ENCODE results near the gene HDAC4. TPM values are rescaled to one million over a fixed set of nuclear protein-coding genes. Genes with fewer than 3 reads are reported as not detected.

HDAC4 gene
- total and polyA plus RNA-seq, 2 donors, result 24.4 to 29.5 TPM

DNA sequence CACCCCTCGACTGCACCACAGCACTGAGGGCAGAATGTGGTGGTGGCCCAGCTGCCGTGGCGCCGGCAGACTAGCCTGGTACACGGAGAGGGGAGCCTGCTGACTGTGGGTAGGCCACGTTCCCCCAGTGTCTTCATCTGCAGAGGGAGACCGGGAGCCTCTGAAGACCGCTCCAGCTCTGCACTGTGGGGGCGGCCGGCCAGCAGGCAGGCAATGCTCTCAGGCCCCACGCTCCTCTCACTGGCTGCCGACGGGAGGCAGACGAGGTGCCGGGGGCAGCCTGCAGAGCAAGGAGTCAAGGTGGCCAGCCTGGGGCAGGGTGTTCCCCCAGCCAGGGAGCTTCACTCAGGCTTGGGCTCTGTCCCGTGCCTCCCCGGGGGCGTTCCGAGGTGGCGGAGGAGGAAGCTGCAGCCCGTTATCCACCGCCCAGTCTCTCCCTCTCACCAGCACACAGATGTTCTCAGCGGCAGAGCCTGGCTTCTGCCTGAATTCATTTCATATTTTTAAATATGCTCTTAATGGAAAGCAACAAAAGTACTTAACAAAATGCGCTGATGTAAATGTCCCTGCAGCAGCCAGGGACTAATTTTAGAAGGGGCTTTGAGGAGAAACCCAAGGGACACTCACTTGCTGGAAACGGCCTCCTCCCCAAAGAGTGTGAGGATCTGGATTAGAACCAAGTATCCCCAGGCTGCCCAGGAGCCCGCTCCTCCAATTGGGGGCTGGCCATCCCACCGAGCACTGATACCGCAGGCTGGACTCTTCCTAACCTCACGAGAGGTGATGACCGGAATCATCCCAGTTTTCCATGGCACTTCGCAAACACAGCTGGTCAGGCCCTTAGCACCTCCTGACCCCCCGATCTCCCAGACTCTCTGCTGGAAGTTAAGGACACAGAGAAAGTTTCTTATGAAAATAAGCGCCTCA is 87.8 kb downstream of the HDAC4 start:
- 62% methylated on average over 33 of the region's 33 CpGs for WGBS
- Histone ChIP-seq H3K4me3 (ENCODE audit: low read depth, low read length) (no peak overlapping the region), H3K4me1 (ENCODE audit: insufficient read depth) (no peaks in the 10 kb centered on the region), H3K27ac (ENCODE audit: low read depth) (no peak overlapping the region), H3K36me3 (ENCODE audit: insufficient read depth) (no peaks in the 10 kb centered on the region)
- DNase-seq (ENCODE audit: extremely low spot score), result no peak

DNA sequence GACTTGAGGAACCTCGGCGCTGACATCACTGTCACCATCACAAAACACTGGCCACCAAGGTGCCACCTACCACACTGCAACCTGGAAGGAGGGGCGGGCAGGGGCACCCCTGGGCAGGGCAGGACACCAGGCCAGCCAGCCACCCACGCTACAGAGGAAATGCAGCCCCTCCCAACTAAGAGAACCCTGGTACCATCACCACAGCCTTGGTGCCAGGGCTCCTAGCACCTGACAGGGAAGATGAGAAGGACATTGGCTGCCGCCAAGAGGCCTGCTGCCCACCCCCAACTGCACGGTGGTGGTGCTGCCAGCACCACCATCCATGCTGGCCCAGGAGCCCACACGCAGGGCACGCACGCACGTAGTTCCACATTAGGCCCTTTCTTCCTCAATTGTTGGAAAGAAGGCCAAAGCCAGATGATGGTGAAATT is 88.7 kb downstream of the HDAC4 start:
- Histone ChIP-seq H3K4me3 (ENCODE audit: low read depth, low read length) (no peak overlapping the region), H3K36me3 (ENCODE audit: insufficient read depth) (no peaks in the 10 kb centered on the region), H3K27ac (ENCODE audit: low read depth) (no peak overlapping the region), H3K4me1 (ENCODE audit: insufficient read depth) (no peaks in the 10 kb centered on the region)
- no peak for DNase-seq (ENCODE audit: extremely low spot score)
- 97% methylated on average over 10 of the region's 10 CpGs for WGBS

DNA sequence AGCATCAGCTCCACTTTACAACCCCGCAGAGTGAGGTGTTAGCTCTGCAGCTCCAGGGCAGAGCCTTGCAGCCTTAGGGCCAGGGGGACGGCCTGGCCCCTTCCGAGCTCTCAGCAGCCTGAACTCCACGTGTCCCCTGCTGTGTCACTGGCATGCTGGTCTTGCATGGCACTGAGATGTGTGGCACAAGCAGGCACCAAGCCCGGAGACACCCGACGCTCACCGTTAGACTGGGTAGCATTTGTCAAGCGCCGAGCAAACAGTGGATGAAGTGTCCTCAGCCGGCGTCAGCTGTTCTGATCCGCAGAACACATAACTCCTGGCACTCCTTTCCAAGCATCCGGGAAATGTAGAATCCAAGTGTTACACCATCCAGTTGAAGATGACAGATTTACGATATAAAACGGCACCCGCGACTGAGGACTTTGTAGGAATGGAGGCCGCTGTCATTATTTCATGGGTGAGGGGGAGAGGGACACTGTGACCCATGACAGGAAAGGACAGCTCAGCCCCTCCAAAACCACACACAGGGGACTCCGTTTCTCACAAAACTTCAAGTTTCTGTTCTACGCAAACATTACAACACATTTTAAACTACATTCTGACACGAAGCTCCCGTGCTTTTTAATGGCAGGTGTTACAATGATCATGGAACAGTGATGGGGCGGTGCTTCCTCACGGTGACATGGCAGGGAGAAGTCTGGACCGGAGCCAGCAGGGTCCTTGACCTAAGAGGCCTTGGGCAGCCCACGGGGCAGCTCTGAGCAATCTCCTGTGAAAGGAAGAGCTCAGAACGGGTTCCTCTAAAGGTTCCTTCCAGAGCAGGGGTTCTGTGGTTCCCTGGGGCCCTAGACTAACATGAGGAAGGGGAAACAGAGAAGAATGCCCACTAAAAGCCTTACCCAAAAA is 89.4 kb downstream of the HDAC4 start:
- no peak overlapping the region for H3K4me3 ChIP-seq (ENCODE audit: low read depth, low read length)
- no peaks in the 10 kb centered on the region for H3K4me1 ChIP-seq (ENCODE audit: insufficient read depth)
- no peak overlapping the region for H3K27ac ChIP-seq (ENCODE audit: low read depth)
- DNase-seq (ENCODE audit: extremely low spot score), result no peak
- H3K36me3 ChIP-seq (ENCODE audit: insufficient read depth), result no peaks in the 10 kb centered on the region
- 46% methylated on average over 28 of the region's 28 CpGs for WGBS

DNA sequence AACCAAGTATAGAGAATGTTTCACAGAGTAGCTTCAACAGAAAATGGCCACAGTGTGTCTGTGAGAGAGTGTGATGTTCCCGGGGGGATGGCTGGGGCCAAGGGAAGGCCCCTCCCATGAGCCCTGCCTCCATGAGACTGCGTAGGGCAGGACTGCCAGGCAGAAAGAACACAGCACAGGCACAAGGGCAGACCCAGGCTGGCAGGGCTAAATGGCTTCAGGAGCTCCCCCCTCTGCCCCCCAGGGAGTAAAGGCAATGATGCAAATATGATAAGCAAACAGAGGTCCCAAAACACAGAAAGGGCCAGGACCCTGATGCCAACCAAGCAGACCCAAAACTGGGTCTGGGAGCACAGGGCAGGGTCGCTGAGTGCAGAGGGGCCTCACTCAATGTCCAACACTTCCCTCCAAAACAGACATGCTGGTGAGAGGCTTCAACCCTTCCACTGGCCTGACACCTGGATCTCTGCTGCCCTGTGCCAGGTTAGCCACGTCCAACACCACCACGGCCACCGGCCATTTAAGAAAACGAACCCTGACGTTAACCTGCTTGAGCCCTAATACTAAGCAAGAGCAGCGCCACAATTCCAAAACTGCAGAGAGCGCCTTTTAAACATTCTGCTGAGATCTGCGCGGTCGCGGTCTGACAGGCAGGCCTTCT is 90.3 kb downstream of the HDAC4 start:
- 87% methylated on average over 14 of the region's 14 CpGs for WGBS
- no peak overlapping the region for H3K4me3 ChIP-seq (ENCODE audit: low read depth, low read length)
- no peak overlapping the region for H3K27ac ChIP-seq (ENCODE audit: low read depth)
- H3K36me3 ChIP-seq (ENCODE audit: insufficient read depth), result no peaks in the 10 kb centered on the region
- no peak for DNase-seq (ENCODE audit: extremely low spot score)
- no peaks in the 10 kb centered on the region for H3K4me1 ChIP-seq (ENCODE audit: insufficient read depth)

DNA sequence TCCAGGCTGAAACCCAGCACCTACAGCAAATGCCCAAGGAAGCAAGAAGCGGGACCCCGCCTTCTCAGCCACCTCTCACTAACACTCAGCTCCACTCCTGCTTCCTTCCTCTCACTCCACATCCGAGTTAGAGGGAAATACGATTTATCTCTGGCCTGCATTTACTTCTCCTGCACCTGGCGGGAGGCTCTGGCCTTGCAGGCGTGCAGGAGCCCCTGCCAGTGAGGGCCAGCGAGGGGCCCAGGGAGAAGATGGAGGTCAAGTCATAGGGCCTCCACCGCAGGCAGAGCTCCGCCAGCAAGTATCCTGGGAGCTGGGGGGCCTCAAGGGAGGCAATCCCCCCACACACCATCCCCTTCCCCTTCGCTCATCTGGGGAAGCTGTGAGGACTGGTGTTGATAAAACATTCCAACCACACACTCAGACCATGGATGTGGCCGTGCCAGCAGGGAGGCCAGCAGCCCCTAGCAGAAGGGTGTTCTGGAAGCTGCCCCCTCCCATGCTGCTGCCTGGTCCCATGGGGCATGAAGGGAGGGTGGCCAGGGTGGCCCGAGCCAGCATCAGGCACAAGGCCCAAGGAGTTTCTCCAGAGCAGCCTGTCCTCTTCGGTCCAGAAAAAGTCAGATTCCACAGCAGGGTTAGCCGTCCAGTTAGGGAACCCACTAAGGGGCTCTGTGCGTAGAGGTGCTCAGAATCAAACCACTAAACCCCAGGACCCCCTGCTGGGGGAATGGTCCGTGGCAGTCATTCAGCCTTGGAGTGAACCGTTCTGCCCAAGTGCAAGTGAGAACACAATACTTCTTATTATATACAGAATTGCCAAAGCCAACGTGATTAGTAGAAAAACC is 91.2 kb downstream of the HDAC4 start:
- no peak for DNase-seq (ENCODE audit: extremely low spot score)
- H3K27ac ChIP-seq (ENCODE audit: low read depth), result peak overlapping the region; percentile 24
- no peak overlapping the region for H3K4me3 ChIP-seq (ENCODE audit: low read depth, low read length)
- 45% methylated on average over 18 of the region's 18 CpGs for WGBS
- H3K36me3 ChIP-seq (ENCODE audit: insufficient read depth), result no peaks in the 10 kb centered on the region
- H3K4me1 ChIP-seq (ENCODE audit: insufficient read depth), result no peaks in the 10 kb centered on the region

DNA sequence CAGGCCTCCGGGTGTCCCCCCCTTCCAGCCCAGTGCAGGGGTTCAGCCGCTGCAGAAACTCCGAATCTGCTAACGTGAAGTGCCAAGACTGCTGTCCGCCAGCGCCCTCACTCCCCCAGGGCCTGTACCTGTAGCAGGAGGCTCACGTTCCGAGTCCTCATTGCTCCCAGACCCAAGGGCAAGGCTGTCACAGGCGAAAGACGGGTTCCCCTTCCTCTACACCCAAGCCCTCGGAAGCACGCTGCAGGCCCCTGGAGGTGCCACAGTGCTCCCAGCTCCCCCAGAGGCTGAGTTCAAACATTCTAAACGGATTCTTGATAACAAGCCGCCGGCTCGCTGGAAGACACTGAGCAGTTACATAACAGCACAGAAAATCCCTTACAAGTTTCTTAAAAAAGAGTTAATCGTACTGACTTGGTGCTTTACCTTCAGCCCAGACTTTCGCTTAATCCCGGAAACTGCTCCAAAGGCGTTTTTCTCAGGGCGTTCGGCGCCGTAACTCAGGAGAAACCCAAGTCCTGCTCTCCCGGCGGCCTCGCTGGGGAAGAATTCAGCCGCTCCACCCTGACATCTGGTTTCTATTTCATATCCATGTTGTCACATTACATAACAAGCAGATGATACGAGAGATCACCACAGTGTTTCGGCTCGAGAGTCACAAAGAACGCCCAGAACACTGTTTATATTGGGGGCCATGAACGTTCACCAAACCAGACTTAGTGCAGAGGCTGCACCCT is 92.0 kb downstream of the HDAC4 start:
- Histone ChIP-seq H3K27ac (ENCODE audit: low read depth) (peak overlapping the region; percentile 54), H3K4me3 (ENCODE audit: low read depth, low read length) (peak overlapping the region; percentile 27), H3K36me3 (ENCODE audit: insufficient read depth) (no peaks in the 10 kb centered on the region), H3K4me1 (ENCODE audit: insufficient read depth) (no peaks in the 10 kb centered on the region)
- 25% methylated on average over 33 of the region's 33 CpGs for WGBS
- no peak for DNase-seq (ENCODE audit: extremely low spot score)

DNA sequence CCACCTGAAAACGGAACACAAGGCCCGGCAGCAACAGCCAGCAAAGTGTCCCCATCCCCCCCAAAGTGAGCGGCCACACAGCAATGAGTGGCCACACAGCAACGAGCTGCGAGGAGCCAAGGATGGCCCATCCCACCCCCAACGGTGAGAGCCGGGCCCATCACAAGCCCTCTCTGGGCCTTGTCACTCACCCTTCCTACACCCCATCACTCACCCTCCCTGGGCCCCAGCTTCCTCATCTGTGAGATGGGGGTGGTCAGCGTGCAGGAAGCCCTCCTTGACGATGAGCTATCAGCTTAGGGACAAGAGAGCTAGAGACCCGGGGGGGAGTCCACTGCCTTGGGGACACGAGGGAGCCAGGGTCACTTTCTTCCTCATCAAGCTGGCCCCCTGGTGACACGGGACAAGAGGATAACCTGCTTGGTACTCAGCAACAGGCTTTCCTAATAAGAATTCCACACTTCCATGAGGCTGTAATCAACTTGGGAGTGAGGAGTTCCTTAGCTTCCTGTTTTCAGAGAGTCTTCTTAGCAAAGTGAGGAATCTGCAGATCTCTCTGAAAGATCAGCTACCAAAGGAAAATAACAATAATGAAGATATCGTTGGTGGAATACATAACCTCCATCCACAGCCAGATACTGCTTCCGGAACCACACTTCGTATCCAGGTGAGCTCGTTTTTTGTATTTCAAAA is 92.8 kb downstream of the HDAC4 start:
- Histone ChIP-seq H3K4me1 (ENCODE audit: insufficient read depth) (no peaks in the 10 kb centered on the region), H3K4me3 (ENCODE audit: low read depth, low read length) (peak overlapping the region; percentile 27)
- DNase-seq (ENCODE audit: extremely low spot score), result no peak

DNA sequence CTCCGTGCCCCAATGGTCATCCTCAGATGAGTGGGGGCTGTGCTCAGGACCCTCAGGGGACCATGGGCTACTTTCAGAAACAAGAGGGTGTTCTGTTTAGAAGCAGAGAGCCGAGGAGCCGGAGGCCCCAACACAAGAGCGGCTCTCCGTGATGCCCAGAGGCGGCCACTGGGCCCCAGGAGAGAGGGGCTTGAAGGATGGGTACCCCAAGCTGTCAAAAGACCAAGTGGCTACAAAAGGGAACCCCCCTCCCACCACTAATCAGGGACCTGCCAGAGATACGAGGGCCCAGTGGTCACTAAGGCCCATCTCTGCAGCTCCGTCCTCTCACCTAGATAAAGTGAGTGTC is 93.6 kb downstream of the HDAC4 start:
- H3K36me3 ChIP-seq (ENCODE audit: insufficient read depth), result no peaks in the 10 kb centered on the region
- H3K27ac ChIP-seq (ENCODE audit: low read depth), result no peak overlapping the region
- no peaks in the 10 kb centered on the region for H3K4me1 ChIP-seq (ENCODE audit: insufficient read depth)
- DNase-seq (ENCODE audit: extremely low spot score), result no peak
- WGBS, result 85% methylated on average over 8 of the region's 8 CpGs
- no peak overlapping the region for H3K4me3 ChIP-seq (ENCODE audit: low read depth, low read length)

More for the DNA sequence above, 92.8 kb downstream of the HDAC4 start:
- Histone ChIP-seq H3K36me3 (ENCODE audit: insufficient read depth) (no peaks in the 10 kb centered on the region), H3K27ac (ENCODE audit: low read depth) (no peak overlapping the region)
- 53% methylated on average over 16 of the region's 16 CpGs for WGBS

DNA sequence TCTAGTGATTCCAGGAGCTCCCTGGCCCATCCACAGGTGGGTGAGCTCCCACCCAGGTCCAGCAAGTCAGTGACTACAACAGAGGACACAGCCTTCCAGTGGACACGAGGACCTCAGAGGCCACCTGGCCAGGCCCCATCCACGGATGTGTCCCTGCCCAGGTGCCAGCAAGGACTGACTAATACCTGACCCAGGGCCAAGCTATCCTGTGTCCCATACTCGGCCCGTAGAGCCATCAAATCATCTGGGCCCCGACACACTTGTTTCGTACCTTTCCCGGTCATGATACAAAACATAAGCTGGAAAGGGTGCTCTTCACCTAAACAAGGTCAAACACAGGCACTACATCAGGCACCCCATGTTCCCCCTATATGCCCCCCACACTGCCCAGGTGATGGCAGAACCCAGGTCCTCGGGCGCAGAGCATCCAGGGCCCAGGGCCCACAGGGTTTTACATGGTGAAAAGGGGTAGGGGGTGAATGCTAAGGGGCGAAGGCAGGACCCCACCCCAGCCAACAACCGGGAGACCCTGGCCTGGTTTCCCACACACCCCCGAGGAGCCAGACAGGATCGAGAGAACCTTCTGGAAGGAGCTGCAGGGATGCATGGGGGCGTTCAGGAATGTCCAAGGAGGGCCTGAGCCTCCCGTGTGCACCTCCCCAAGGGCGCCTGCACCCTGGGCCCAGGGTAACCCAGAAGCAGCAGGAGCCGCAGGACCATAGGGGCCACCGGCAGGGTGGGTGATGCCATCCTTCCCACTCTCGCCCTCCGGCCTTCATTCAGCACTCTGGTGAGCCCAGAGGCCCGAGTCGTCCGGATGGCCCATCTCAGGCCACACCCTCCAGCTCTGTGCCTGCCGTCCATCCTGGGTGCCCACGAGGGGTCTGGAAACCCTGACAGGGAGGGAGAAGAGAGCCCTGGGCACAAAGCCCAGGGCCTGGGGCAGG is 94.3 kb downstream of the HDAC4 start:
- no peak overlapping the region for H3K4me3 ChIP-seq (ENCODE audit: low read depth, low read length)
- H3K27ac ChIP-seq (ENCODE audit: low read depth), result no peak overlapping the region
- no peaks in the 10 kb centered on the region for H3K36me3 ChIP-seq (ENCODE audit: insufficient read depth)
- no peak for DNase-seq (ENCODE audit: extremely low spot score)
- WGBS, result 84% methylated on average over 25 of the region's 25 CpGs
- H3K4me1 ChIP-seq (ENCODE audit: insufficient read depth), result no peaks in the 10 kb centered on the region

DNA sequence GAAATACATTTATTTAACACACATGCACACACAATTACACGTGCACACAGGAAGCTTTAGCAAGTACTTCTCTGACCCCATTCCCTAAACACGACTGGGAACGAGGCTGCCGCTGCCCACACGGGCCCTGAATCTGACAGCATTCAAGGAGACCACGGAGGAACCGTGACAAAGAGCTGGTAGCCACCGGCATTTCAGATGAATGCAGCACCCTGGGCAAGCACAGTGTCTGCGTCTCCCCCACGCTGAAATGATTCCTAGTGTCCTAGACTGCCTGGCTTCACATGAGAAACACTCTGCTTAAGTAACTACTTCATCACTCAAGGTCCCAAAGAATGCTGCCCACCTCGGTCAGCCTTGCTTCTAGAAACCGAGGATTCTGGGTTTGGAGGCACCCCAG is 95.0 kb downstream of the HDAC4 start:
- Histone ChIP-seq H3K27ac (ENCODE audit: low read depth) (no peak overlapping the region), H3K4me1 (ENCODE audit: insufficient read depth) (no peaks in the 10 kb centered on the region), H3K4me3 (ENCODE audit: low read depth, low read length) (no peak overlapping the region), H3K36me3 (ENCODE audit: insufficient read depth) (no peaks in the 10 kb centered on the region)
- 77% methylated on average over 12 of the region's 12 CpGs for WGBS
- no peak for DNase-seq (ENCODE audit: extremely low spot score)

DNA sequence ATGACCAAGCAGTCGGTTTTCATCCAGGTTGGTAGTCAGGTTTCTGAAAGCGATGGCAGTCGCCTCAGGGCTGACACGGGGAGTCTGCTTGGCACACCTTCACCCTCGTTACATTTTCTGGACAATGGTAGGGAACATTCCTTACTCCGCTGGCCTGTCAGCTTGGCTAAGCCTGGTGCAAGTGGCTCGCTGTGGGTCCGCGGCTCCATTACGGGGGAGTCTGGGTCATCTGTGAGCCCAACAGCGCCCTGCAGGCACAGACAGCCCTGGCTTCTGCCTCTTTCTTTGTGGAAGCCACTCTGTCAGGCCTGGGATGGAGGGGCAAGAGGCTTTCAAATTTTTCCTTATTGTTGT is 95.6 kb downstream of the HDAC4 start:
- Histone ChIP-seq H3K4me1 (ENCODE audit: insufficient read depth) (no peaks in the 10 kb centered on the region), H3K27ac (ENCODE audit: low read depth) (no peak overlapping the region), H3K4me3 (ENCODE audit: low read depth, low read length) (no peak overlapping the region), H3K36me3 (ENCODE audit: insufficient read depth) (no peaks in the 10 kb centered on the region)
- DNase-seq (ENCODE audit: extremely low spot score), result no peak
- 87% methylated on average over 11 of the region's 11 CpGs for WGBS

Measured in urinary bladder (tissue), 4 donors.